Regular cardiac myocyte (primary cell): ENCODE results near the gene ACIN1. TPM values are rescaled to one million over a fixed set of nuclear protein-coding genes. Genes with fewer than 3 reads are reported as not detected.

Experiments used
- total RNA-seq: library from RNA; depleted of rRNA; stranded (reverse); fragments of >200 nt; gene quantifications from 2 replicates; pipeline ENCODE4 v1.2.3, GENCODE V29; 2014

Gene ACIN1
- total RNA-seq, result 46.8 and 87.8 TPM in 2 replicates

GRCh38 chr14:23094666-23095195 is at the start of gene ACIN1:
TSS of gene ACIN1 (minus strand) at chr14:23095136. CDS start at chr14:23095112, 24 bp downstream.

DNA sequence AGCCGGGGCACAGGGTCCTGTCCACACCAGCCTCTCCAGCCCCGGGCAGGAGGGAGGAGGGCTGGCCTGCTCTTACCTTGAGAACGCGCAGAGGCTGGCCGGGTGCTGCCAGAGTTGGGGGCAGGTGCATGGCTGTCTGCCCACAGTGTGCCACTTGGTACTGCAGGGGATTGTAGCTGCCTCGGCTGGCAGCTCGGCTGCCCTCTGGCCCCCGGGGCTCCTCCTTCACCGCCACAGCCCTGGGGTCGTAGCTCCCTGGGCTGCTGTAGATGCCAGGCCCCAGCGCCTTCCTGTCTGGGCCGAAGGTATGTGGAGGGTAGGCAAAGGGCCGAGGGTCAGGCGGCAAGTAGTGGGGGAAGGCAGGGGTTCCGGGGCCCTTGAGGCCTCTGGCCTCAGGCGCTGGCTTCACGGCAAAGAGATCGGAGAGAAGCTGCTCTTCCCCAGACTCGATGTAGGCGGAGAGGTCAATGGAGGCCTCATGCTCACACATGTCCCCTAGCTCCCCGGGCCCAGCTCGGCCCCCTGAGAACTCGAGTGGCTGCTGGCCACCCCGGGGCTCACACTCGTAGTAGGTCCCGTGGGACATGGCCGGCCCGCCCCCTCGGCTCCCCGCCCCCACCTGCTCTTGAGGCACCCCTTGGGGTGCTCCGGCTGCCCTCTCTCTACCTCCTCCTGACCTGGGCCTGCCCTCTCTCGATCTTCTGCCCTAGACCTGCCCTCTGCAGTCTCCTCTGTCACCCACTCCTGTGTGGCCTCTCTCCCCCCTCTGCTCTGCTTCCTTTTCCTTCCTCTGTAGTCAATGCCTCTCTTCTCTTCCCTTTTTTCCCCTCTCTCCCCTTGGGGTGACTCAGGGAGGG is 23.8 kb upstream of the ACIN1 start, which contains the start of gene CEBPE:
Gene CEBPE (minus strand): TSS at position 750 of the 857 bp plus-strand sequence. CDS start 164 bp downstream, at position 586.

DNA sequence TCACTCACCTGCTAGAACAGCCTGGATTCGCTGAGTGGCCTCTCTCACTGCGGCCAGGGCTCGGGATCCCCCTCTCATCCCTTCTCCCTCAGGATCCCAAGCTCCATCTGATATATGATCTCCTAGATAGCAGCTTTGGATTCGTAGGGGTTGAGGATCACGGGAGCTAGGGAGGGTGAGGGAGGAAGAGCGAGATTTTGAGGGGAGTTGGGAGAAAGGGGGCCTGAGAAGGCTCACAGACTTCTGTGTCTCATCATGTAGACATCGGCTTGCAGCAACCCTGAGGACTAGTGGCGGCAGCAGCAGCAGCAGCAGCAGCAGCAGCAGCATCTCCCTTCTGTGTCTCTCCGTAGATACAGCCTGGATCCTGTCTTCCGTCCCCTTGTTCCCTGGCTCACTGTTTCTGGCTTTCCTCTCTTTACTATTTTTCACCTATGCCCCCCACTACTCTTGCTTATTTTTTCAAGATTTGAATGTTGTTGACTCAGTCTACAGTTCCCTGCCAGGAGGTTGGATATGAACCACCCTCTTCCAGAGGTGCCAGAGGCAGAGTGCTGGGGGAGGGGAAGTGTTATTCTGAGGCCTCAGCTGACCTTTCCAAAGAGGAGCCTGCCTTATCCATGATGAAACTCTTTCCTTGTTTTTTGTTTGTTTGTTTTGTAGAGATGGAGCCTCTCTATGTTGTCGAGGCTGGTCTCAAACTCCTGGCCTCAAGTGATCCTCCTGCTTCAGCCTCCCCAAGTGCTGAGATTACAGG is 9.8 kb upstream of the ACIN1 start, which contains the start of gene CIROP:
Gene CIROP (minus strand): TSS at position 399 of the 757 bp plus-strand sequence. CDS start 69 bp downstream, at position 330.

GRCh38 chr14:23095196-23096108 is 516 bp upstream of the ACIN1 start, which contains the start of gene C14orf119:
TSS of gene C14orf119 (plus strand) at chr14:23095505. CDS start at chr14:23097659, 2,154 bp downstream.

DNA sequence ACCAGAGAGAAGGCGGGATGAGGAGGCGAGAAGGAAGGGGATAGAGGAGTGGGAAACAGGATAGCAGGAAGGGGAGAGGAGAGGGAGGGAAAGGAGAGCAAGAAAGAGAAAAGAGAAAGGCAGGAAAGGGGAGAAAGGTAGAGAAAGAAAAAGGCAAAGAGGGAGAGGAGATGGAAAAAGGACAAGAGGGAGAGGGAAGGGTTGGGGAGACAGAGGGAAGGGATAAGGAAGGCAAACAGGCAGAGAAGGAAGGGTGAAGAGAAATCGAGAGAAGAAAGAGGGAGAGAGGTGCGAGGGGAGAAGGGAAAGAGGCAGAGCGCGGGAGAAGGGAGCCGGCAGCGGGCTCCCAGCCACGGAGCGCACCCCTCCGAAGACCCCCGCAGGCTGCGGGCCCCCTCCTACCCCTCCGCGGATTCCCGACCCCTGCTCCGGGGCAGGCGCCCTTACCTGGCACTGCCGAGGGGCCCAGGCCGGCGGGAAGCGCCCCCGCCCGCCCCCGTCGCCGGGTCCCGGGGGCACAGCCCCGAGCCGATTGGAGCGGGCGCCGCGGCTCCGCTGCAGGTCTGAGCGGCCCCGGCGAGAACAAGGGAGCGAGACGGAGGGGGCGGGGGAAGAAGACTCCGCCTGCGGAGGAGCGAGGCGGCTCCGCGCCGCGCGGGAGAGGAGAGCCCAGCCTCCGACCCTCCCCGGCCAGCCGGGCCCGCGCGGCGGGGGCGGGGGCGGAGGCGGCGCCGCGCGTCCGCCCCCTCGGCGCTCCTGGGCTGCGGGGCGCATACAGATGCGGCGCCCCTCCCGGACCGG is 37.8 kb downstream of the ACIN1 start, which contains the start of gene CDH24:
Gene CDH24 (minus strand): TSS at position 565 of the 801 bp plus-strand sequence. CDS start 1,787 bp downstream, outside the sequence.

GRCh38 chr14:23042162-23042965 is 52.6 kb downstream of the ACIN1 start, which contains the start of gene PSMB11:
TSS of gene PSMB11 (plus strand) at chr14:23042212. CDS start at chr14:23042226, 14 bp downstream.

DNA sequence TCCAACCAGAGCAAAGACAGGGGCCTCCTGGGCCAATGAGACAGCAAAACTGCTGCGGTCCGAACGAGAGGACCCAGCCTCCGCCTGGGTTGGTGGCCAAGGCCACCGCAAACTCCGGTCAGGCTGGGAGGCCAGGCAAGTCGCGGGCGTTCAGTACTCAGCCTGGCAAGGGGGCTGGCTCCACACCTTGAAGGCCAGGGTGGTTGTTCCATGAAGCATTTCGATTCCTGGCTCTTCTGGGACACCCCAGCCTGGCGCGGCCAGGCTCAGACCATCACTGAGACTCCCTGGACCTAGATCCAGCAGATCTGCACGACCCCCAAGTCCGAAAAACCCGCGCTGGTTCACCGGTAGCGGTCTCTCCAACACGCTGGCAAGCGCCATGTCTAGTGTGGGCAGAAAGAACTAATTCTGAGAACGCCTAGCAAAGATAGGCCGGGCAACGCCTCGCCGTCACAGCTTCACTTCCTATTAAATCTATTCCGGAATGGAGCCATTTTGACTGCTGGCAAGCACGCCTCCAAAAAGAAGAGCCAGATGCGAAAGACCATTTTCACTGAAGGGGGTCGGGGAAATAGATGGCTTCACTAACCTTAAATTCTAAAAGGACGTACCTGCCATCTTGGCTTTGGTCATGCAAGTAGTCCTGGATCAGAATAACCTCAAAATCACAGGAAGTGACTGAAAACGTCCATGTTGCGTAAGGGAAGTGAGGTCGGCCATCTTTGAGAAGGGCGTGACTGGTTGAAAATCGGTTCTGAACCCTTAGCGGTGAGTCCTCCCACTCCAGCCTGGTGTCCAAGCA is 60.2 kb downstream of the ACIN1 start, which contains the start of gene PSMB5:
Gene PSMB5 (minus strand): TSS at position 403 of the 805 bp plus-strand sequence. CDS start 19 bp downstream, at position 384.

GRCh38 chr14:23009939-23010726 is 84.8 kb downstream of the ACIN1 start, which contains the start of gene C14orf93:
TSS of gene C14orf93 (minus strand) at chr14:23010143. CDS start at chr14:22999023, 11,120 bp downstream.

Other genes starting within 250 kb of the ACIN1 start
- gene LRP10, start 223.4 kb downstream of the ACIN1 start, total RNA-seq, result 57.1 and 72.7 TPM in 2 replicates
- gene REM2, start 211.9 kb downstream of the ACIN1 start, total RNA-seq, result under 0.01 TPM in 1 of 2 replicates, not detected in the other
- gene RBM23, start 176.0 kb downstream of the ACIN1 start, total RNA-seq, result 53.1 and 64.0 TPM in 2 replicates
- 43.1 and 128 TPM in 2 replicates for gene PRMT5, start 165.8 kb downstream of the ACIN1 start, total RNA-seq
- 33.7 and 45.9 TPM in 2 replicates for gene HAUS4, start 138.0 kb downstream of the ACIN1 start, total RNA-seq
- gene AJUBA, start 112.6 kb downstream of the ACIN1 start, total RNA-seq, result 47.0 and 53.0 TPM in 2 replicates
- gene C14orf93, start 85.0 kb downstream of the ACIN1 start, total RNA-seq, result 5.8 and 7.0 TPM in 2 replicates
- gene PSMB5, start 60.2 kb downstream of the ACIN1 start, total RNA-seq, result 283 and 415 TPM in 2 replicates
- under 0.01 TPM in 1 of 2 replicates, not detected in the other for gene PSMB11, start 52.9 kb downstream of the ACIN1 start, total RNA-seq
- 6.2 and 10.2 TPM in 2 replicates for gene CDH24, start 37.6 kb downstream of the ACIN1 start, total RNA-seq
- gene C14orf119, start 369 bp upstream of the ACIN1 start, total RNA-seq, result 38.1 and 57.7 TPM in 2 replicates
- gene CIROP, start 9.9 kb upstream of the ACIN1 start, total RNA-seq, result not detected in 2 replicates
- not detected in 2 replicates for gene CEBPE, start 24.1 kb upstream of the ACIN1 start, total RNA-seq
- gene SLC7A8, start 88.5 kb upstream of the ACIN1 start, total RNA-seq, result under 0.01 and 1.4 TPM in 2 replicates
- gene RNF212B, start 142.8 kb upstream of the ACIN1 start, total RNA-seq, result not detected in 2 replicates
- gene HOMEZ, start 191.0 kb upstream of the ACIN1 start, total RNA-seq, result 2.5 and 4.2 TPM in 2 replicates
- gene PPP1R3E, start 207.7 kb upstream of the ACIN1 start, total RNA-seq, result 1.9 and 5.6 TPM in 2 replicates
- gene BCL2L2, start 211.7 kb upstream of the ACIN1 start, total RNA-seq, result 18.3 and 18.4 TPM in 2 replicates
- gene PABPN1, start 226.3 kb upstream of the ACIN1 start, total RNA-seq, result 61.7 and 123 TPM in 2 replicates